H1 (cell line): ENCODE measurements around the gene GDF9. TPM values are rescaled to one million over a fixed set of nuclear protein-coding genes. Genes with fewer than 3 reads are reported as not detected.

ENCODE experiments used
- RBBP5 ChIP-seq: IDR thresholded peaks from 2 replicates; pipeline ENCODE4 v1.7.1; 2012; ENCODE audit warnings: low read depth, mild to moderate bottlenecking, inconsistent platforms, low read length, moderate library complexity, borderline replicate concordance
- polyA plus RNA-seq, 7 experiments: library from polyadenylated mRNA; depleted of rRNA in 3 of 7; stranded (reverse) in 5 of 7; unstranded in 2 of 7; fragments of >200 nt in 5 of 7; fragments of 200-250 nt in 2 of 7; gene quantifications; 1 replicate in 5 of 7; 2 replicates in 1 of 7; 4 replicates in 1 of 7; pipeline versions ENCODE4 v1.2.1 to v1.2.3, GENCODE V29; 2011 to 2013; ENCODE audit warnings: missing spikeins in 2 of 7, mixed read lengths in 2 of 7
- total RNA-seq: library from RNA; stranded (reverse); fragmentation: NEBNext Ultra II Directional; extraction: Animal tissue kit (Norgen Biotek cat#: 25700); gene quantifications from 2 replicates; pipeline ENCODE4 v1.2.1, GENCODE V29; 2021

The GDF9 gene
- total and polyA plus RNA-seq, 2 of the 8 experiments (the other 6 are each of a cell fraction or from before 2014, with no cell fraction given) = 0.14 TPM; not detected in 1

- TF ChIP-seq RBBP5 = no peak
These were observed 12.0 kb downstream of the GDF9 start (continued) for GRCh38 chr5:132854301-132854700.
